ENCODE data around the gene SLFN5.

Gene SLFN5

GRCh38 chr17:35214192-35214591 is 28.7 kb upstream of the SLFN5 start:
- peaks cover 0 to 5% of the 10 kb centered on the region in 2 experiments for H3K4me1 ChIP-seq (ENCODE audit: control insufficient read depth in 1 of 2, insufficient read depth in 1 of 2, low read depth in 1 of 2, low read length in 1 of 2)
- TF ChIP-seq CTCF (IDR thresholded peaks at IDR 0.05) = no peak
- no peak overlapping the region for H3K4me3 ChIP-seq (ENCODE audit: low read depth in 1 of 2, low read length in 1 of 2)
- no peaks in the 10 kb centered on the region for H3K9me3 ChIP-seq
- H3K27me3 ChIP-seq = peaks cover 75% of the 10 kb centered on the region
- no peak overlapping the region for H3K27ac ChIP-seq
- no peaks in the 10 kb centered on the region for H3K36me3 ChIP-seq

GRCh38 chr17:35214631-35215273 is 28.1 kb upstream of the SLFN5 start:
- Histone ChIP-seq H3K36me3 (no peaks in the 10 kb centered on the region), H3K4me1 (ENCODE audit: control insufficient read depth in 1 of 2, insufficient read depth in 1 of 2, low read depth in 1 of 2, low read length in 1 of 2) (peaks cover 0 to 5% of the 10 kb centered on the region in 2 experiments), H3K4me3 (ENCODE audit: low read depth in 1 of 2, low read length in 1 of 2) (no peak overlapping the region), H3K27ac (no peak overlapping the region), H3K27me3 (peaks cover 70% of the 10 kb centered on the region), H3K9me3 (no peaks in the 10 kb centered on the region)
- TF ChIP-seq CTCF (IDR thresholded peaks at IDR 0.05) = no peak

- Histone ChIP-seq H3K27me3 (peaks cover 62% of the 10 kb centered on the region), H3K4me1 (ENCODE audit: control insufficient read depth in 1 of 2, insufficient read depth in 1 of 2, low read depth in 1 of 2, low read length in 1 of 2) (peaks cover 0 to 5% of the 10 kb centered on the region in 2 experiments), H3K9me3 (no peaks in the 10 kb centered on the region), H3K36me3 (no peaks in the 10 kb centered on the region), H3K27ac (no peak overlapping the region), H3K4me3 (ENCODE audit: low read depth in 1 of 2, low read length in 1 of 2) (no peak overlapping the region)
- no peak for TF ChIP-seq CTCF (IDR thresholded peaks at IDR 0.05)
These were observed 25.8 kb upstream of the SLFN5 start for GRCh38 chr17:35217107-35217506.

GRCh38 chr17:35218915-35219314 is 24.0 kb upstream of the SLFN5 start:
- no peak overlapping the region for H3K4me3 ChIP-seq (ENCODE audit: low read depth in 1 of 2, low read length in 1 of 2)
- peaks cover 60% of the 10 kb centered on the region for H3K27me3 ChIP-seq
- H3K4me1 ChIP-seq (ENCODE audit: control insufficient read depth in 1 of 2, insufficient read depth in 1 of 2, low read depth in 1 of 2, low read length in 1 of 2) = peaks cover 0 to 5% of the 10 kb centered on the region in 2 experiments

GRCh38 chr17:35222452-35222851 is 20.4 kb upstream of the SLFN5 start:
- peaks cover 0 to 5% of the 10 kb centered on the region in 2 experiments for H3K4me1 ChIP-seq (ENCODE audit: control insufficient read depth in 1 of 2, insufficient read depth in 1 of 2, low read depth in 1 of 2, low read length in 1 of 2)
- H3K27me3 ChIP-seq = peaks cover 41% of the 10 kb centered on the region
- no peak overlapping the region for H3K4me3 ChIP-seq (ENCODE audit: low read depth in 1 of 2, low read length in 1 of 2)
- H3K9me3 ChIP-seq = no peaks in the 10 kb centered on the region
- H3K27ac ChIP-seq = no peak overlapping the region
- H3K36me3 ChIP-seq = no peaks in the 10 kb centered on the region
- no peak for TF ChIP-seq CTCF (IDR thresholded peaks at IDR 0.05)

More at GRCh38 chr17:35218915-35219314, 24.0 kb upstream of the SLFN5 start:
- no peak overlapping the region for H3K27ac ChIP-seq
- H3K9me3 ChIP-seq = no peaks in the 10 kb centered on the region
- TF ChIP-seq CTCF (IDR thresholded peaks at IDR 0.05) = no peak
- H3K36me3 ChIP-seq = no peaks in the 10 kb centered on the region

Data from neutrophil (primary cell).